ENCODE measurements around the gene GFER.

GRCh38 chr16:1980030-1980769, 3.8 kb upstream of the GFER start:
- TF ChIP-seq POLR2A (IDR thresholded peaks at IDR 0.05) (no peak), CTCF (IDR thresholded peaks at IDR 0.05) (no peak), POLR2AphosphoS5 (IDR thresholded peaks at IDR 0.05) (no peak)
